ENCODE results near the gene SLC35D1.
"Not testable (repeated sequence)": the region's sequence is repeated elsewhere in the genome, so short reads cannot be mapped to it uniquely, and the experiment has no call there.

- TF ChIP-seq, protein P1, sequence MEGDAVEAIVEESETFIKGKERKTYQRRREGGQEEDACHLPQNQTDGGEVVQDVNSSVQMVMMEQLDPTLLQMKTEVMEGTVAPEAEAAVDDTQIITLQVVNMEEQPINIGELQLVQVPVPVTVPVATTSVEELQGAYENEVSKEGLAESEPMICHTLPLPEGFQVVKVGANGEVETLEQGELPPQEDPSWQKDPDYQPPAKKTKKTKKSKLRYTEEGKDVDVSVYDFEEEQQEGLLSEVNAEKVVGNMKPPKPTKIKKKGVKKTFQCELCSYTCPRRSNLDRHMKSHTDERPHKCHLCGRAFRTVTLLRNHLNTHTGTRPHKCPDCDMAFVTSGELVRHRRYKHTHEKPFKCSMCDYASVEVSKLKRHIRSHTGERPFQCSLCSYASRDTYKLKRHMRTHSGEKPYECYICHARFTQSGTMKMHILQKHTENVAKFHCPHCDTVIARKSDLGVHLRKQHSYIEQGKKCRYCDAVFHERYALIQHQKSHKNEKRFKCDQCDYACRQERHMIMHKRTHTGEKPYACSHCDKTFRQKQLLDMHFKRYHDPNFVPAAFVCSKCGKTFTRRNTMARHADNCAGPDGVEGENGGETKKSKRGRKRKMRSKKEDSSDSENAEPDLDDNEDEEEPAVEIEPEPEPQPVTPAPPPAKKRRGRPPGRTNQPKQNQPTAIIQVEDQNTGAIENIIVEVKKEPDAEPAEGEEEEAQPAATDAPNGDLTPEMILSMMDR (conservative IDR thresholded peaks at IDR 0.05), result not testable (repeated sequence)
- TF ChIP-seq ZFX (IDR thresholded peaks at IDR 0.05), result not testable (repeated sequence)
Observed at GRCh38 chr1:66966188-66966873, 87.6 kb downstream of the SLC35D1 start.
